Measurements from ENCODE around the gene CTNNA3.

The CTNNA3 gene

GRCh38 chr10:67115972-67116371, 580.0 kb downstream of the CTNNA3 start:
- no peak for DNase-seq (ENCODE audit: low read depth in 2 of 2)

DNA sequence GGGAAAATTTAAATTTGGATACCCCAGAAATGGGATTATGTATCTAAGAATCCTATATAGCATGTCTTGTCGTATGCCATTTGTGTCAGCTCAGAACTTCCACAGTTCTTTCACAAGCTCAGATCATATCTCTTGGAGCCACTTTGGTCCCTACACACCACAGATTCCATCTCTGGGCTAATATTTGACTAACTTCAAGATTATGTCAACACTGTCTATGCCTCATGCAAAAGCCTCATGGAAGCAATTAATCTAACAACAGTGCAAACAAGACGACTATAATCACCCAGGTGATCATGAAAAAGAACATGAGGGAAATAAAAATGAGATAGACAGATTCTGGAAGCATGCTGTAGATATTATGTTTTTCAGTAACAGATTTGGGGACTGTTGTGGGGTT, 581.0 kb downstream of the CTNNA3 start:
- no peak for DNase-seq (ENCODE audit: low read depth in 2 of 2)

DNA sequence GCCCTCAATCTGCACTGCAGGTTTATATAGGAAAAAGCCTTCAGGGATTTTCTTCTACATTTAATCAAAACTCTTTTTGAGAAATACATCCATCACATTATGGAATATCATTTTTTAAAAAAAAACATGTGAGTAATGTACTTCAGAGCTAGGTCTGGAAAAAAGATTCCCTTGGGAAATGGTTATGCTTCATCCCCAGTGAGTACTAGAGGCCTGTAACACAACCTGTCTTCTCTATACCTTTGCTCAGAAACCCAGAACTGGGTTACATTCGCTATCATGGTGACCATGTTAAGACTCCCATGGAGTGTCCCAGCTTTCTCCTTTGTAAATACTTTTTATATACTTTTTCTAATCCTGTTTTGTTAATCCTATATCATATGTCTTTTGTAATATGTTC, 583.2 kb downstream of the CTNNA3 start:
- DNase-seq (ENCODE audit: low read depth in 2 of 2), result no peak

- no peak for DNase-seq (ENCODE audit: low read depth in 2 of 2)
These were observed 585.7 kb downstream of the CTNNA3 start for GRCh38 chr10:67110286-67110685.

DNA sequence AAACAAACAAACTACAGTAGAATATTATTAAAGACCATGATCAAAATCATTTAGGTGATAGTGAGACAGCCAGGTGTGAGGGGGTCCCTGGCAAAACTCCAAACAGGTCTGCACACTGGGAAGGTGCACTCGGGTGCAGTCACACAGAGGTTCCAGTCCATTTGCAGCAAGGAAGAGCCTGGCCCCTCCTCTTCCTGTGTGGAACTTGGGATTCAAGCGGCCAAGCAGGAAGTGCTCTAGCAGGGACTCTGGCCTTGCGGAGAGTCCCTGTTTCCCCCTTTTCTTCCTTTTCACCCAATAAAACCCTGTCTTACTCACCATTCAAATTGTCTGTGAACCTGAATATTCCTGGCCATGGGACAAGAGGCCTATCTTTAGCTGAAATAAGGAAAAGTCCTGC, 588.3 kb downstream of the CTNNA3 start:
- DNase-seq (ENCODE audit: low read depth in 2 of 2), result no peak

DNA sequence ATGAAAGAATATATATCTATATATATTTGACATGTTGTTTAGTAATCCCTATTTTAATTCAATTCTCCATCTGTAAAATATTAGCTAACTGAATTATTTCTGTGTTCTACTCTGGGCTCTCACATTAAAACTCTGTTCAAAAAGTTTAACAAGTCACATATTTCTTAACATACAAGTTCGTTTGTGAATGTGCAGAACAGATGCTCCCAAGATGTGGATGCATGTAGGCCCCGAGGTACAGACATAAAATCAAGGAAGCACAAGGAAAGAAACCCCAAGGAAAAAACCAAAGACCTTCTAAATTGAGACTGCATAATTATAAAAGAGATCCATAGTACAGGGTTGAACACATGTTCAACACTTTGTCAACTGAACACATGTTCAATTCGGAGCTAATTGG, 595.0 kb downstream of the CTNNA3 start:
- no peak for DNase-seq (ENCODE audit: low read depth in 2 of 2)

- DNase-seq (ENCODE audit: low read depth in 2 of 2), result no peak
These were observed 597.5 kb downstream of the CTNNA3 start for GRCh38 chr10:67098461-67098860.

DNA sequence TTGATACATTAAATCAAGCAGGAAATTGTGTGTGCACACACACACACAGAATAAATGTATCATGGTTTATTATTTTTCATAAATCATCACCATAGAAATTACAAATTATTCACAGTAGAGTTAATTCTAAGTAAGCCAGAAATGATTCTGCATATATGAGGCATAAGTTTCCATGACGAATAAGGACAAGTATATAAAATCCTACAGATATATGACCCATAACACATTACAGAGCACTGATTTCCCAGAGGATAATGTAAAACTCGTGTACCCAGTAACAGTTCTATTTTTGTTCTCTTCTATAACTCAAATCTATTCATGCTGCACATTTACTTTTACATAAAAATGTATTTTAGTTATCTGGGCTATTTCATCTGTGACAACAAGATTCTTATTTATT, 600.5 kb downstream of the CTNNA3 start:
- DNase-seq (ENCODE audit: low read depth in 2 of 2), result no peak

GRCh38 chr10:67088036-67088435, 608.0 kb downstream of the CTNNA3 start:
- no peak for DNase-seq (ENCODE audit: low read depth in 2 of 2)

DNA sequence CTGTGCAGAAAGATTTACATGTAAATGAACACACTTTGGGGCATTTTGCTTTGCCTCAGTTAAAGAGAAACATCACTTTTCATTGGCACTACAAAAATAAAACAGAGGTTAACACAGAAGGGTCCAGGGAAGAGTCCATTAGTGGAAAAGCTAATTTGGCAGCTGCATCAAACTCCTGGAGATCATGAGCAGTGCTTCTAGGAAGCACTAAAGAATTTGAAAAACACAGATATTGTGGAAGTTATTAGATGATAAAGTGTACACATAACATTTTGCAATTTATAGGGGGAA, 608.9 kb downstream of the CTNNA3 start:
- DNase-seq (ENCODE audit: low read depth in 2 of 2), result no peak

DNA sequence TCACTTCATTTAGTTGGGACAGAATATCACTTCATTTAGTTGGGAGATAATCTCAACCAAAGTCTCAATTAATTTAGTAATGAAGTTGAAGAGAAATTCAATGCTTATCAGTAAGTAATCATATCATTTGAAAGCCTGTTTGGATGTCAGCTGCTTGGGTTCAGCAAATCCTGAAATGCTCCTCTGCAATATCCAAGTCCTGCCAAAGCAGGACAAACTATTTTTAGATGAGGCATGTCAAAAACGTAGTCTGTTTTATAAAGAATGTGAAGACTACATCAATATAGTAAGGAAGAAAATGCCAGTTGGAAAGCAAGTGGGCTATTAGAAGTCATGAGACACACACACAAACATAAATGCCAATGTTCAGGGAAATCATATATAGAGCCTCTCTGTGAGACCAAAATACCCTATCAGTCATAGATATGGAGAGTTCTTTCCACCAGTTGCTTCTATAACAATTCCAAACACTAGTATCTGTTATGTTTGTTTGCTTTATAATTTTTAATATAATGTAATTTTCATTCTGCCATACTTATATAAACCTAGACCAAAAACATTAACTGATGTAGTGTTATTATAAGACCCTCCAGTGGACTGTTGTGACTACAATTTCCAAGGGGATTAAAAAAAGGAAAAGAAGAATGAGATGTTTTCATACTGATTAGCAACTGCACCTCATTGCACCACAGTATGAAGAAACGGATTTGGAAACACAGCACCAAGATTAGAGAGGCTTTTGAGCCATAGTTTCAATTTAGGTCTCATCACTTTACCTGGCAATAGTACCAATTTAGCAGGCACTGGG, 609.5 kb downstream of the CTNNA3 start:
- no peak for DNase-seq (ENCODE audit: low read depth in 2 of 2)

DNA sequence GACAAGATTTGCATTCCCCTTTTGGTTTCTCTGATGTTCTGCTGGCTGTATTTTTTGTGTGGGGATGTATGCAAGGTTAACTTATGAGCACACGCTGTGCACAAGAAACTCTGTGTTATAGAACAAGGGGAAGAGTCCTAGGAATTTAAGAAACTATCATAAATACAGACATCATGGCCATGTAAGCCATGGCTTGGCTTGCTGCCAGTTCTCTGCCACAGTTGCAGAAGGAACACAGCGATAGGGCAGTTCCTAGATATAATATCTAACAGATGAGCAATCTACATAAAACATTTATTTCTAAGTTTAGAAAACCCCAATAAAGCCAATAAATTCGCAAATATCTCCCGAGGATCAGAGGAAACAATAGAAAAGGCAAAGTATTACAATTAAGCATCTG, 616.9 kb downstream of the CTNNA3 start:
- no peak for DNase-seq (ENCODE audit: low read depth in 2 of 2)

DNA sequence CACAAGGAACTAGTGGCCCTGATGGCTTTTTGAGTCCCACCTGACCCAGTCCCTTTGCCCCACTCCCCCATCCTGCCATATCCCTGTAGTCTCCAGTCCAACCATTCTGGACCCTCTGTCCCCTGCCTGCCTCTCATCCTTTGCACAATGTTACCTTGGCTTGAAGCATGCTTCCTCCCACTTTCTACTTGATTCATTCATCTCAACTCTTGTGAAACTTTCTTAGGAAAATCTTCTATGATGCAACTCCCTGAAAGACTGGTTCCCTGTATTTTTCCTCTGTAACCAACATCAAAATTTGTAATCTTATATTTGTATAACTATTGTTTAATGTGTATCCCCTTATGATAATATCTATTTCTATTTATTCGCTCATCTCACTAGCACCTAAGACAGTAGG, 618.6 kb downstream of the CTNNA3 start:
- DNase-seq (ENCODE audit: low read depth in 2 of 2), result no peak

- DNase-seq (ENCODE audit: low read depth in 2 of 2), result no peak
These were observed 619.9 kb downstream of the CTNNA3 start for GRCh38 chr10:67076144-67076543.

DNA sequence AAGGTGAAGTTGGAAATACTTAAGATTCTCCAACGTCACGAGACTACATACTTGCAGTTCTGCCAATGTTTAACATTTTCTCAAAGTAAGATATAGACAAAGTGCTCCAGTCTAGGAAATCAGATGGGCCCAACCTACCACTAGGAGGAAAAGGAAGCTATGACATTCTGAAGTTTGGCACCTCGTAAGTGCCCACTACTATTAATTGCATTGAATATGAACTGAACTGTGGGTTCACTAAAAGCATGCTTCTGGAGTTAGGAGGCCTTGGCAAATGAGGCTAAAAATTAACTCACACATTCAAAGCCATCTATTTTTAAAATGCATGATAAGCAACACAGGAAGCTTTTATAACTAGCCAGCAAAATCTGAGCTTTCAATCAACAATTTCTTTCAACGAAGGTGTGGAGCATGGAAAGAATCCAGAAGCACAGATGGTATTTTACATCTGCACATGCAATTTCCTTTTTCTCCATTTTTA, 620.5 kb downstream of the CTNNA3 start:
- no peak for DNase-seq (ENCODE audit: low read depth in 2 of 2)

DNA sequence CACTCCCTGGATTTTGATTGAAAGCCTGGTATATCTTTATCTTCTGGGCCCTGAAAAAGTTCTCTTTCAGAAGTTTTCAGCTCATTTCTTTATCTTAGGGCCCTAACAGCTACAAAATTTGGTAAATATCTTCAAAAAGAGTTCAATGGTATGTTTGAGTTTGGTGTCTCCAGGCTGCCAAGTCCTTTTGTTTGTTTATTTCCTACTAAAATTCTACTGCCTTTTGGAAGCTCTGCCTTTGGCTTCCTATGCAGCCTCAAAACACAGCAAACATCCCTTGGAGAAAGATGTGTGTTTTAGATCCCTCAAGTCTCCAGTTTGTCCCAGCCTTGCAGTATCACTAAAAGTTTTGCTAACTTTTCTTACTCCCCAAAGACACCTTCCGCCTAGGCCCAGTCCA, 623.3 kb downstream of the CTNNA3 start:
- DNase-seq (ENCODE audit: low read depth in 2 of 2), result no peak

GRCh38 chr10:67050415-67050814, 645.6 kb downstream of the CTNNA3 start:
- DNase-seq (ENCODE audit: low read depth in 2 of 2), result no peak

DNA sequence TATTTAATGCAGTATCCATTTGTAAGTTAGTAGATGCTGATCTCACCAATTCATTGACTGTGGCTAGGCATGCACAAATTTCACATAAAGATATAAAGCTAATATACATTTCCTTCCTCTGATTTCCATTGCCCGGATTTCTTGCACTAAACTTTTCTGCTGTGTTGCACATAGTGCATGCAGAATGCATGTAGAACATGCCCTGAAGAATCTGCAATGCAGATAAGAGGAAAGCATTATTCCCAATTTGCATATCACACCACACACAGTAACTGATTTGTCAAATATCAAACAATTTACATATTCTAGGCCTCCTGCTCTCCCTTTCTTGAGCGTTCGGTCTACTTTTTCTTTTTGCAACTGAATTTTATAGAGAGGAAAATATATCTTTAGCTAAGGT, 646.0 kb downstream of the CTNNA3 start:
- DNase-seq (ENCODE audit: low read depth in 2 of 2), result no peak

DNA sequence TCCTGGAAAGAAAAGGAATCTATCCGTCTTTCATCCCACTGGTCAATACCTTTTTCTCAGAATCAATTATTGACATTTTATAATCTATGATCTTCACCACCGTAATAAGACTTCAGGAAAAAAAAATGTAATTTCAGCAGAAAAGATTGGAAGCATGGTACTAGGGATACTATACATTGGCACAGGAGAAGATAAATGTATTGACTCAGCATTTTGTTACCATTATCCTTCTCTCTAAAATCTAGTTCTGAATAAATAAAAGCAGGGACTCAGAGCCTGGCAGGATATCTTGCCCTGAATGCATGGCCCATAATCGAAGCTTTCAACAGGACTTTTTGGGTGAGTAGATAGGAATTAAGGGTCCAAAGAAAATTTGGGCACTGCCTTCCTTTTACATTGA, 649.5 kb downstream of the CTNNA3 start:
- no peak for DNase-seq (ENCODE audit: low read depth in 2 of 2)

DNA sequence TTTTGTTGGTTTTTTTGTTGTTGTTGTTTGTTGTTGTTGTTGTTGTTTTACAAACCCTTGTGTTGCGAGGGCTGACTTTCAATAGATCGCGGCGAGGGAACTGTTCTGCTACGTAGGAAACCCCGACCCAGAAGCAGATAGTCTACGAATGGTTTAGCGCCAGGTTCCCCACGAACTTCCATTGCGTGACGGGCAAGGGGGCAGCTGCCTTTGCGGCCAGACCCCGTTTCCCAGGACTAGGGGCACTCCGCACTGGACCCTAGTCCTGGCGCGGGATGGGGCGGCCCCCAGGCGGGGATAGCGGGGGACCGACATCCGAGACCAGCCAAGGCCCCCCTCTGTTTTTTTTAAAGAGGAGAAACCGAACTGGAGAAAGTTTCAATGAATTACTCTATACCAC, 650.6 kb downstream of the CTNNA3 start:
- DNase-seq (ENCODE audit: low read depth in 2 of 2), result no peak

DNA sequence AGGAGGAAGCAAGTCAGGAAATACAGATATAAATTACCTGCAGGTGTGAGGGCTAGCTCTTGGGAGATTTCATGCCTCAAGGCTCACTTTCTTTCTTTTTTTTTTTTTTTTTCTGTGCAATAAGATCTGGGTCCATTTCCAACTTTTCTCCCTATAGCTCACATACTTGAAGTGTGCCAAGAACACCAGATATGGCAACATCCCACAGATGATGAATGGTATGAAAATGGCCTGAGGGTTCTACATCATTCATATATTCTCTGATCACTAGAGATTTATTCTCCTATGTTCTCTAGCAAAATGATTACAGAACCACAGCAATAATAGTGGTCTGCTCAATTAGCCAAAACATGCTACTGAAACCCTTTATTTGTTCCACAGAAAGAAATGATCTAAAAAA, 653.0 kb downstream of the CTNNA3 start:
- DNase-seq (ENCODE audit: low read depth in 2 of 2), result no peak

- DNase-seq (ENCODE audit: low read depth in 2 of 2), result no peak
These were observed 659.2 kb downstream of the CTNNA3 start for GRCh38 chr10:67036808-67037207.

- DNase-seq (ENCODE audit: low read depth in 2 of 2), result no peak
These were observed 662.1 kb downstream of the CTNNA3 start for GRCh38 chr10:67033878-67034277.

GRCh38 chr10:67022099-67022498, 673.9 kb downstream of the CTNNA3 start:
- no peak for DNase-seq (ENCODE audit: low read depth in 2 of 2)

Data from stimulated activated CD8-positive, alpha-beta memory T cell treated with anti-CD3 and anti-CD28 coated beads, Interleukin-7, amount 100 ng/mL, for 1 hour (primary cell).